COR-L47 (cell line): ENCODE measurements around the gene GLT1D1.

ENCODE experiments used
- DNase-seq: peaks from one replicate; lab custom pipeline; 2025; lab: John Stamatoyannopoulos, UW

The GLT1D1 gene

GRCh38 chr12:128914908-128915563, 61.8 kb downstream of the GLT1D1 start:
- DNase-seq: no peak

GRCh38 chr12:128916425-128916824, 63.1 kb downstream of the GLT1D1 start:
- DNase-seq: no peak

- DNase-seq: no peak
These were observed 65.4 kb downstream of the GLT1D1 start for GRCh38 chr12:128918481-128919260.

- DNase-seq: no peak
These were observed 67.2 kb downstream of the GLT1D1 start for GRCh38 chr12:128920468-128920867.

DNA sequence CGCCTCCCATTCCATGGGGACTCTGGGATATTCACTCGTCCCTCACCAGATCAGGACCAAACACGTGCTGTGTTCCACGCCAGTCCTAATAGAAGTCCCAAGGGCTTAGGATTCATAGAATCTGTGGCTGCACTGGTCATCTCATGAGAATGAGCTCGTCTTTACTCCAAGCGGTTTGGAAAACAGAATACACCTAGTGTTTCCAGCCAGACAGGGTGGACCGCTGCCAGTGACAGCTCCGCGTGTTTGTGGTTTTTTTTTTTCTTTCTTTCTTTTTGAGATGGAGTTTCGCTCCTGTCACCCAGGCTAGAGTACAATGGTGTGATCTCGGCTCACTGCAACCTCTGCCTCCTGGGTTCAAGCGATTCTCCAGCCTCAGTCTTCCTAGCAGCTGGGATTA, 75.1 kb downstream of the GLT1D1 start:
- no peak for DNase-seq

GRCh38 chr12:128929057-128929456, 75.8 kb downstream of the GLT1D1 start:
- DNase-seq: no peak

GRCh38 chr12:128930606-128931005, 77.3 kb downstream of the GLT1D1 start:
- DNase-seq: no peak

- no peak for DNase-seq
These were observed 79.2 kb downstream of the GLT1D1 start for GRCh38 chr12:128932521-128932920.

- DNase-seq: no peak
These were observed 79.8 kb downstream of the GLT1D1 start for GRCh38 chr12:128933039-128933438.

DNA sequence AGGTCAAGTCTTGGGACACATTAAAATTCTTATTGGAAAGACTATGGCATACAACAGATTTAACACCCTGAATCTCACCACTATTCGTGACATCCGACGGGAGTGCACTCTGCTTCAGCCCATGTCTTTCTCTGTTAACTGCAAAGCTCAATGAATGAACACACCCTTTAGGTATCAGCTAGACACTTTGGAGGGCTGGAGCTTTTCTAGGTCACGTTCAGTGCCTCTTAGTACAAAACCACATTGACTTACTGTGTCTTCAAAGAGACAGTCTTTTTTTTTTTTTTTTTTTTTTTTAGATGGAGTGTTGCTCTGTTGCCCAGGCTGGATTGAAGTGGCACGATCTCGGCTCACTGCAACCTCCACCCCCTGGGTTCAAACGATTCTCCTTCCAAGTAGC, 80.6 kb downstream of the GLT1D1 start:
- no peak for DNase-seq

DNA sequence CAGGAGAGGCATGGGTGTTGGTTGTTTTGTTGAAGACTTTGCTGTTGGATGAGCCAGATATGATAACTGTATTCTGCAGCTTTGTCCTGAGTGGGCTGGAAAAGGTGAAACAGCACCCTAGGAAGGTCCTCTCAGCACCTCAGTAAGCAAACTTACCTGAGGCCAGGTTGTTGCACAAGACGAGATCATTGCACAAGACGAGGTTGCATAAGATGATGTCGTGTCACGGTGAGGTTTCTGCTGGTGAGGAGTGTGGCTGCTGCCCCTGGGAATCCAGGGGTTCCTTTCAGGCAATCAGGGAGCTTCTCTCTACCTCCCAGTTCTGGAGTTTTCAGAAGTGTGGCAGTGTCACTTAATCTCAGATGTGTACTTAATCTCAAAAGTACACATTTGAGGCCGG, 85.6 kb downstream of the GLT1D1 start:
- DNase-seq: no peak

DNA sequence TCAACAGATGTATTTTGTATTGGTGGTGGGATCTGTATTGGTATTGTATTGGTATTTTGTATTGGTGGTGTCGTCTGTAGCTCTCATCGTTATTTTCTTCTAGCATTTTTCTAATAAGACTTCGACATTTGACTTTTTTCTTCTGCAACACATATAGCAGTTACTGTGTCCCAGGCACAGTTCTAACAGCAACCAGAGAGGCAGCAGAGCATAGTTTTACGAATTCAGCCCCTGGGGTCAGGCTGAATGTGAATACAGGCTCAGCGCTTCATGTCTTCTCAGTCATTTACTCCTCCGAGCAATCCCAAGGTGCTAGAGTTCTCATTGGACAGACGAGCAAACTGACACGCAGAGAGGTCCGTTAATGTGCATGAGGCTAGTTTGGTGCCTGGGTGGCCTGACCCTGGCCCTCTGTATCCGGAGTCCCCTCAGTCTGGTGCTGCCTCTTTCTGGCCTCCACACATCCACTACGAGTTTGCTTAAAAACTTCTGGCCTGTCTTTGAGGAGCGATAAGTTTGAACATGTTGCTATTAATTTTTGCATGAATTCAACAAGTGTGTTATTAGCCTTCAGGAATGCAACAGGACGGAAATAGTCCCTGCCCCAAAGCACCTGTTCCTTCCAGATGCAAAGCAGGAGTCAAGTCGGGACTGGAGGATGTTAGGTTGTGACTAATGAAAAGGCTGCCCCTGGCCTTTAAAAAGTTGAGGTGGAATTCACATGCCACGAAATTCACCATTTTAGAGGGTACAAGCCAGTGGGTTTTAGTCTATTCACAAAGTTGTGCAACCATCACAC, 87.0 kb downstream of the GLT1D1 start:
- DNase-seq: no peak

DNA sequence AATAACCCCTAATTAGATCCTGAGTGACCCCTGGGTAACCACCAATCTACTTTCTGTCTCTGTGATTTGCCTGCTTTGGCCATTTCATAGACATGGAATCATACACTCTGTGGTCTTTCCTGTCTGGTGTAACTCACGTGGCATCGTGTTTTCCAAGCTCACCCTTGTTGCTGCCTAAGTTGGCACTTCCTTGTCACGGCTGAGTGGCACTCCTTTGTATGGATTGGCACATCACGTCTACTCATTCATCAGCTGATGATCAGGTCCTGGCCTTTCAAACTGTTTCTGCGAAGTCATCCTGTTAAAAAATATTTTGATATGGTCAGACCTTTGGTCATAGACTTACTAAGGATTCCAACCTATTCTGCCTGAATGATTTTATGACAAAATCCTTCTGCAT, 87.7 kb downstream of the GLT1D1 start:
- no peak for DNase-seq

- peak; percentile 69 for DNase-seq
These were observed 89.7 kb downstream of the GLT1D1 start for GRCh38 chr12:128942960-128943477.

GRCh38 chr12:128944956-128945355, 91.7 kb downstream of the GLT1D1 start:
- no peak for DNase-seq

GRCh38 chr12:128947209-128947608, 93.9 kb downstream of the GLT1D1 start:
- DNase-seq: no peak

- no peak for DNase-seq
These were observed 95.8 kb downstream of the GLT1D1 start for GRCh38 chr12:128949086-128949485.

- DNase-seq: no peak
These were observed 98.2 kb downstream of the GLT1D1 start for GRCh38 chr12:128951448-128951847.

GRCh38 chr12:128956755-128957154, 103.5 kb downstream of the GLT1D1 start:
- DNase-seq: no peak

- no peak for DNase-seq
These were observed 106.6 kb downstream of the GLT1D1 start for GRCh38 chr12:128959901-128960300.

DNA sequence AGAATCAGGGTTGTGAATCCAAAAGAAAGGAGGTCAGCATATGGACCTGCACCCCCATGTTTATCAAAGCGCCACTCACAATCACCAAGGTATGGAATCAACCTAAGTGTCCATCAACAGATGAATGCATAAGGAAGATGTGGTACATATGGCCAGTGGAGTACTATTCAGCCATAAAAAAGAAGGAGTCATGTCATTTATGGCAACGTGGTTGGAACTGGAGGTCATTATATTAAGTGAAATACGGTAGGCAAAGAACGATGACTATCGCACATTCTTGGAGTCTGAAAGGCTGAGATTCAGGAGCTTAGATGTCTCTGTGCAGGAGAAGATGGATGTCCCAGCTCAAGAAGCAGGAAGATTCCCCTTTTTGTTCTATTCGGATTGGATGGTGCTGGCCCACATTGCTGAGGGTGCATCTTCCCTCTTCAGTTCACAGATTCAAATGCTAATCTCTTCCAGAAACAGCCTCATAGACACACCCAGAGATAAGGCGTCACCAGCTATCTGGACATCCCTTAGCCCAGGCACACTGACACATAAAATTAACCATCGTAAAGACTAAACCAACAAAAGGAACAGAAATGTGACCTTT, 108.1 kb downstream of the GLT1D1 start:
- no peak for DNase-seq

DNA sequence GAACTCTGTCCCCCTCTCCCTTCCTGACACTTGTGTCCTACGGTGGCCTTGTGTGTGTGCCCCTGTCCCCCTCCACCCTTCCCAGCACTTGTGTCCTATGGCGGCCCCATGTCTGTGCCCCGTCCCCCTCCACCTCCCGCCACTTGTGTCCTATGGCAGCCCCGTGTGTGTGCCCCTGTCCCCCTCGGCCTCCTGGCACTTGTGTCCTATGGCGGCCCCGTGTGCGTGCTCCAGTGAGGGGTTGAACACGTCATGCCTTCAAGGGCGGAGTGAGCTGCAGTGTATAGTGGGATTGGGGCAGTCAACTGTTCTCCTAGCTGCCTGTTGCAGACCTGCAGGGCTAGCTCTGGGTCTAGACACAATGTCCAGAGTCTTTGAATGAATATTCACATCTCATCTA, 108.7 kb downstream of the GLT1D1 start:
- no peak for DNase-seq
